M059J (cell line): ENCODE data around the gene FAM9C. TPM values are rescaled to one million over a fixed set of nuclear protein-coding genes. Genes with fewer than 3 reads are reported as not detected.
"Not testable (repeated sequence)": the region's sequence is repeated elsewhere in the genome, so short reads cannot be mapped to it uniquely, and the experiment has no call there.

Experiments used
- DNase-seq: peaks from one replicate; pipeline ENCODE4 v3.0.0-alpha.2; 2012; ENCODE audit warnings: low read depth
- total RNA-seq: library from RNA; depleted of rRNA; stranded (reverse); fragments of >200 nt; shearing (Covaris generic); gene quantifications from 2 replicates; pipeline ENCODE4 v1.2.3, GENCODE V29; 2014

Gene FAM9C
- total RNA-seq, 1 experiment from 2014 or later: not detected

GRCh38 chrX:13076176-13076961 is 31.9 kb upstream of the FAM9C start:
- DNase-seq: peak; percentile 64

GRCh38 chrX:13074297-13075262 is 30.2 kb upstream of the FAM9C start:
- DNase-seq: no peak

GRCh38 chrX:13069771-13070416 is 25.5 kb upstream of the FAM9C start:
- peak; percentile 27 for DNase-seq

GRCh38 chrX:13068651-13069050 is 24.2 kb upstream of the FAM9C start:
- DNase-seq: no peak

- no peak for DNase-seq
Observed at GRCh38 chrX:13067773-13068172, 23.4 kb upstream of the FAM9C start.

- DNase-seq: peak; percentile 63
Observed at GRCh38 chrX:13066391-13066790, 22.0 kb upstream of the FAM9C start.

GRCh38 chrX:13064599-13065143 is 20.3 kb upstream of the FAM9C start:
- DNase-seq: peak; percentile 80

GRCh38 chrX:13063124-13063523 is 18.7 kb upstream of the FAM9C start:
- DNase-seq: not testable (repeated sequence)

- DNase-seq: not testable (repeated sequence)
Observed at GRCh38 chrX:13062331-13062730, 17.9 kb upstream of the FAM9C start.

GRCh38 chrX:13061215-13061708 is 16.8 kb upstream of the FAM9C start:
- DNase-seq: not testable (repeated sequence)

- DNase-seq: peak; percentile 90
Observed at GRCh38 chrX:13059637-13060499, 15.4 kb upstream of the FAM9C start.

GRCh38 chrX:13055486-13055885 is 11.1 kb upstream of the FAM9C start:
- no peak for DNase-seq

- no peak for DNase-seq
Observed at GRCh38 chrX:13053171-13053570, 8.8 kb upstream of the FAM9C start.

GRCh38 chrX:13051529-13052172 is 7.2 kb upstream of the FAM9C start:
- DNase-seq: no peak

- DNase-seq: no peak
Observed at GRCh38 chrX:13051167-13051528, 6.7 kb upstream of the FAM9C start.

- no peak for DNase-seq
Observed at GRCh38 chrX:13050151-13050550, 5.7 kb upstream of the FAM9C start.

GRCh38 chrX:13048280-13048679 is 3.9 kb upstream of the FAM9C start:
- DNase-seq: peak; percentile 50

- DNase-seq: no peak
Observed at GRCh38 chrX:13047759-13048158, 3.3 kb upstream of the FAM9C start.

GRCh38 chrX:13046141-13046855 is 1.9 kb upstream of the FAM9C start:
- no peak for DNase-seq

GRCh38 chrX:13043938-13044337 is 482 bp downstream of the FAM9C start:
- no peak for DNase-seq
